SH-SY5Y (cell line): ENCODE measurements around the gene FAM13A.

Experiments
- GATA2 ChIP-seq: IDR thresholded peaks from 2 replicates; pipeline ENCODE4 v1.6.1; 2011; ENCODE audit warnings: mild to moderate bottlenecking, low read depth, low read length
- GATA3 ChIP-seq: IDR thresholded peaks from 2 replicates; pipeline ENCODE4 v1.6.1; 2011; ENCODE audit warnings: low read depth, mild to moderate bottlenecking, low read length, moderate library complexity

GRCh38 chr4:88763075-88763474, 293.9 kb downstream of the FAM13A start:
- TF ChIP-seq GATA2 (no peak), GATA3 (no peak)
